HepG2 (cell line): ENCODE data around the gene CDT1. TPM values are rescaled to one million over a fixed set of nuclear protein-coding genes. Genes with fewer than 3 reads are reported as not detected.

Experiments used
- AFF4 ChIP-seq: sonication (generic); formaldehyde crosslinking; IDR thresholded peaks from 2 replicates; pipeline ENCODE4 v1.4.0; 2020; ENCODE audit warnings: missing genetic modification reagents
- ATF2 ChIP-seq: sonication (generic); formaldehyde crosslinking; IDR thresholded peaks from 2 replicates; pipeline ENCODE4 v1.4.0; 2020; ENCODE audit warnings: missing genetic modification reagents
- BCL3 ChIP-seq: sonication (generic); formaldehyde crosslinking; IDR thresholded peaks from 2 replicates; pipeline ENCODE4 v1.5.1; 2020; ENCODE audit warnings: mild to moderate bottlenecking, missing genetic modification reagents, moderate library complexity
- CAMTA2 ChIP-seq: sonication (generic); formaldehyde crosslinking; IDR thresholded peaks from 2 replicates; pipeline ENCODE4 v1.4.0; 2020; ENCODE audit warnings: mild to moderate bottlenecking, missing genetic modification reagents, borderline replicate concordance
- CBX2 ChIP-seq, 2 experiments: fragments of 200-600 bp in 1 of 2; sonication (generic); formaldehyde crosslinking in 1 of 2; IDR thresholded peaks; 2 replicates each; pipeline versions ENCODE4 v1.7.0 to v1.8.1; 2018 to 2022; ENCODE audit warnings: low read depth in 2 of 2, low read length in 1 of 2, mild to moderate bottlenecking in 1 of 2, missing genetic modification reagents in 1 of 2
- HNRNPLL ChIP-seq: fragments of 200-400 bp; formaldehyde crosslinking; IDR thresholded peaks from 2 replicates; pipeline ENCODE4 v1.6.1; 2017; ENCODE audit warnings: mild to moderate bottlenecking, low read depth, low read length; ENCODE audit not compliant: poor library complexity, severe bottlenecking
- PLSCR1 ChIP-seq: sonication (generic); formaldehyde crosslinking; IDR thresholded peaks from 2 replicates; pipeline ENCODE4 v1.5.0; 2020; ENCODE audit warnings: missing genetic modification reagents, mild to moderate bottlenecking, borderline replicate concordance
- TCF7 ChIP-seq: sonication (generic); IDR thresholded peaks from 2 replicates; pipeline ENCODE4 v1.6.1; 2016; ENCODE audit warnings: antibody characterized with exemption, low read depth
- TRAFD1 ChIP-seq: sonication (generic); formaldehyde crosslinking; IDR thresholded peaks from 2 replicates; pipeline ENCODE4 v1.5.1; 2020; ENCODE audit warnings: missing genetic modification reagents, mild to moderate bottlenecking, borderline replicate concordance
- ZNF230 ChIP-seq: sonication (generic); formaldehyde crosslinking; IDR thresholded peaks from 2 replicates; pipeline ENCODE4 v1.4.0; 2020; ENCODE audit warnings: mild to moderate bottlenecking, missing genetic modification reagents
- ZNF276 ChIP-seq: sonication (generic); formaldehyde crosslinking; IDR thresholded peaks from 2 replicates; pipeline ENCODE4 v1.4.0; 2020; ENCODE audit warnings: mild to moderate bottlenecking, low read depth, missing genetic modification reagents
- ZNF501 ChIP-seq: sonication (generic); formaldehyde crosslinking; IDR thresholded peaks from 2 replicates; pipeline ENCODE4 v1.5.1; 2020; ENCODE audit warnings: mild to moderate bottlenecking, moderate library complexity, missing genetic modification reagents
- ZNF773 ChIP-seq: sonication (generic); formaldehyde crosslinking; IDR thresholded peaks from 2 replicates; pipeline ENCODE4 v1.4.0; 2020; ENCODE audit warnings: missing genetic modification reagents, borderline replicate concordance
- ZSCAN20 ChIP-seq: sonication (generic); formaldehyde crosslinking; IDR thresholded peaks from 2 replicates; pipeline ENCODE4 v1.4.0; 2020; ENCODE audit warnings: missing genetic modification reagents, mild to moderate bottlenecking, borderline replicate concordance
- polyA plus RNA-seq, 8 experiments: library from polyadenylated mRNA; depleted of rRNA in 3 of 8; stranded (reverse) in 7 of 8; unstranded in 1 of 8; fragments of >200 nt; fragmentation: Illumina TruSeq in 4 of 8; extraction: Trizol in 4 of 8; gene quantifications; 2 replicates each; pipeline versions ENCODE4 v1.2.1 to v1.2.3, GENCODE V29; 2011 to 2016; ENCODE audit warnings: low read depth in 4 of 8, missing spikeins in 1 of 8, mixed read lengths in 1 of 8; ENCODE audit not compliant: insufficient read depth in 1 of 8
- total RNA-seq, 5 experiments: library from RNA; depleted of rRNA; stranded (reverse); fragments of >200 nt; fragmentation: Illumina TruSeq; extraction: Trizol; gene quantifications; 2 replicates each; pipeline ENCODE4 v1.2.3, GENCODE V29; 2016; ENCODE audit warnings: low read depth in 1 of 5

CDT1 gene
- total and polyA plus RNA-seq, 2 of the 13 experiments (the other 11 are each of a cell fraction or from before 2014, with no cell fraction given) = 23.1 to 23.8 TPM

GRCh38 chr16:88810912-88811768 is 7.6 kb downstream of the CDT1 start (continued):
- TF ChIP-seq ATF2 (CRISPR knock-in tag) (peak; percentile 20; the same call in 1 of the 2 replicates), TRAFD1 (CRISPR knock-in tag) (no peak), CBX2 (IDR thresholded peaks at IDR 0.05; ENCODE audit: low read depth, low read length) (no peak), CBX2 (CRISPR knock-in tag; IDR thresholded peaks at IDR 0.05; ENCODE audit: low read depth) (no peak), ZNF230 (CRISPR knock-in tag) (peak; percentile 98; the same call in 1 of the 2 replicates), PLSCR1 (CRISPR knock-in tag) (no peak), HNRNPLL (no peak), ZSCAN20 (no peak; the same call in 1 of the 2 replicates), ZNF773 (CRISPR knock-in tag) (peak; percentile 83), AFF4 (CRISPR knock-in tag) (no peak), CAMTA2 (CRISPR knock-in tag) (peak; percentile 23; the same call in 1 of the 2 replicates), BCL3 (no peak; the same call in 1 of the 2 replicates), ZNF276 (CRISPR knock-in tag) (0 out of 2 replicates have a peak, but pooled peaks have one; percentile 10), TCF7 (no peak), ZNF501 (CRISPR knock-in tag) (no peak)
